B cell (primary cell): Measurements from ENCODE around the gene CHD9.

Experiments used
- EZH2 ChIP-seq: IDR thresholded peaks from 2 replicates; pipeline ENCODE4 v1.6.1; 2012; ENCODE audit warnings: borderline replicate concordance, low read depth, mild to moderate bottlenecking, moderate library complexity, low read length; ENCODE audit not compliant: insufficient read depth, poor library complexity, severe bottlenecking
- TF ChIP-seq, protein P1 (sequence below): fragments of 200-600 bp; IDR thresholded peaks from one replicate; pipeline ENCODE4 v1.8.0; 2022; ENCODE audit warnings: antibody characterized with exemption, mild to moderate bottlenecking

DNA sequence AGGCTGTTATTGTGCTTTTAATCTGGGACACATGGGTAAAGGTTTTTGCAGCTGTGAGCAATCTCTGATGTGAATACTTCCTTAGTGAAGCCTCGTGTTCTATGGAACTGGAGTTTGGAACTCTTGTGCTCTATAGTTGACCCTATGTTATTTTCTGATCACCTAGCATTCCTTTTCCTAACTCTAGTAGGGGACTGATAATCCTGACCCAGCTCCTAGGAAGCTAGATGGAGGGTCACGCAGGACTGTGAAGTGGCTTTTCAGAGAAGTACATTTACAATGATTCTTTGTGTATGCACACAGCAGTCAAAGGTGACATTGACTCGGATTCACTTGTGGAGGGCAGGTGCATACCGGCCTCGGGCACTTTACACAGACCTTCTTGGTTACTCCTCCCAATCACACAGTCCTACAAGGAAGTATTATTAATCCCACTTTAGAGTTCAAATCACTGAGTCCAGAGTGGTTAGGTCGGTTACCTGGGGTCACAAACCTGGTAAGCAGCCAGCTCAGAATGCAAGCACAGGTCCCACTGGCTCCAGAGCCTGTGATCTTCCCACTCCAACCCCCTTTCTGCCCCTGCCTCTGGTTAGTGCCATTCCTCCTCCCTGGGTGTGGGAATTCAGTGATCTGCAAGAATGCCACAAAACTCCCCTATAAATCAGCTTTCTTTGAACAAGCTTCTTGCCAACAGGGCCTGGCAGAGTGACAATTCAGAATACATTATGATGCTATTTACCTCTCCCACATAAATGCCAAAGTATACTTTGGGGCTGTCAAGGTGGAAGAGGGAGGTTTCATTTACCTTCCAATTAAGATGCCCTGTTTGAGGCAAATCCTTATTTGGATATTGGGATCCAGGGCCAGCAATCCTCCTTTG is 9.2 kb upstream of the CHD9 start:
- TF ChIP-seq, protein P1, sequence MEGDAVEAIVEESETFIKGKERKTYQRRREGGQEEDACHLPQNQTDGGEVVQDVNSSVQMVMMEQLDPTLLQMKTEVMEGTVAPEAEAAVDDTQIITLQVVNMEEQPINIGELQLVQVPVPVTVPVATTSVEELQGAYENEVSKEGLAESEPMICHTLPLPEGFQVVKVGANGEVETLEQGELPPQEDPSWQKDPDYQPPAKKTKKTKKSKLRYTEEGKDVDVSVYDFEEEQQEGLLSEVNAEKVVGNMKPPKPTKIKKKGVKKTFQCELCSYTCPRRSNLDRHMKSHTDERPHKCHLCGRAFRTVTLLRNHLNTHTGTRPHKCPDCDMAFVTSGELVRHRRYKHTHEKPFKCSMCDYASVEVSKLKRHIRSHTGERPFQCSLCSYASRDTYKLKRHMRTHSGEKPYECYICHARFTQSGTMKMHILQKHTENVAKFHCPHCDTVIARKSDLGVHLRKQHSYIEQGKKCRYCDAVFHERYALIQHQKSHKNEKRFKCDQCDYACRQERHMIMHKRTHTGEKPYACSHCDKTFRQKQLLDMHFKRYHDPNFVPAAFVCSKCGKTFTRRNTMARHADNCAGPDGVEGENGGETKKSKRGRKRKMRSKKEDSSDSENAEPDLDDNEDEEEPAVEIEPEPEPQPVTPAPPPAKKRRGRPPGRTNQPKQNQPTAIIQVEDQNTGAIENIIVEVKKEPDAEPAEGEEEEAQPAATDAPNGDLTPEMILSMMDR, result no peak
- no peak for TF ChIP-seq EZH2
